GM12875 (cell line): ENCODE results near the gene AP2M1.

ENCODE experiments used
- H3K4me3 ChIP-seq: one replicate; pipeline ENCODE4 v1.5.1; 2011; ENCODE audit warnings: low read depth, low read length, control low read depth
- CTCF ChIP-seq: IDR thresholded peaks from 2 replicates; pipeline ENCODE4 v1.5.1; 2011; ENCODE audit warnings: low read depth, mild to moderate bottlenecking, control low read depth, inconsistent platforms, low read length, moderate library complexity, borderline replicate concordance; ENCODE audit not compliant: insufficient read depth

The AP2M1 gene

GRCh38 chr3:184174646-184175492 is at the start of gene AP2M1:
TSS of gene AP2M1 (plus strand) at chr3:184174855. CDS start at chr3:184176994, 2,139 bp downstream.
- no peak for TF ChIP-seq CTCF
- peak within 1 kb of the TSS; percentile 78 for H3K4me3 ChIP-seq

- no peak for TF ChIP-seq CTCF
- no peak overlapping the region for H3K4me3 ChIP-seq
These were observed 48.6 kb upstream of the AP2M1 start for GRCh38 chr3:184126006-184126405.

- TF ChIP-seq CTCF = peak; percentile 38; the same call in 1 of the 2 replicates
- H3K4me3 ChIP-seq = no peak overlapping the region
These were observed 45.6 kb upstream of the AP2M1 start for GRCh38 chr3:184129012-184129411.

- no peak for TF ChIP-seq CTCF
- H3K4me3 ChIP-seq = no peak overlapping the region
These were observed 41.7 kb upstream of the AP2M1 start for GRCh38 chr3:184132945-184133344.

GRCh38 chr3:184133840-184134745 is 40.6 kb upstream of the AP2M1 start:
- peak overlapping the region; percentile 89 for H3K4me3 ChIP-seq
- no peak for TF ChIP-seq CTCF

GRCh38 chr3:184134746-184135148 is 39.9 kb upstream of the AP2M1 start:
- no peak for TF ChIP-seq CTCF
- H3K4me3 ChIP-seq = peak overlapping the region; percentile 89
